Measurements from ENCODE around the gene CTNNA1. TPM values are rescaled to one million over a fixed set of nuclear protein-coding genes. Genes with fewer than 3 reads are reported as not detected.

The CTNNA1 gene
- total RNA-seq, 1 donor from 2014 or later, result 359 TPM

DNA sequence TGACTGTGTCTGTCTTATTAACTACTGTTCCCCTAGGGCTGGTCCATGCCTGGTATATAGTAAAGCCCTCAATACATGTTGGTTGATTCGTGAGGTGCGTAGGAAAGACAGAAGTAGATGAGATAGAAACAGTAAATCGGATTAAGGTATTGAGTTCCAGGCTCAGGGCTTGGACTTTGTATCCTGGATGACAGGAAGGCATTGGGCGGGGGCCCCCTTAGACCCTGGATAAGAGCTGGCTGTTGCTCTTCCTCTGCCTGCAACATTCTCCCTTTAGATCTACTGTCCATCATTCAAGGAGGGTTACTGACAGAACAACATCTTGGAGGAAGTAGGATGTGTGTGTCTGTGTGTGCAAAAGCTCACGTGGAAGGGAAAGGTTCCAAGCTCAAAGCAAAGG, 31.2 kb upstream of the CTNNA1 start:
- TF ChIP-seq EZH2 (IDR thresholded peaks at IDR 0.05; ENCODE audit: insufficient read depth, low read length), result no peak
- TF ChIP-seq, protein P1, sequence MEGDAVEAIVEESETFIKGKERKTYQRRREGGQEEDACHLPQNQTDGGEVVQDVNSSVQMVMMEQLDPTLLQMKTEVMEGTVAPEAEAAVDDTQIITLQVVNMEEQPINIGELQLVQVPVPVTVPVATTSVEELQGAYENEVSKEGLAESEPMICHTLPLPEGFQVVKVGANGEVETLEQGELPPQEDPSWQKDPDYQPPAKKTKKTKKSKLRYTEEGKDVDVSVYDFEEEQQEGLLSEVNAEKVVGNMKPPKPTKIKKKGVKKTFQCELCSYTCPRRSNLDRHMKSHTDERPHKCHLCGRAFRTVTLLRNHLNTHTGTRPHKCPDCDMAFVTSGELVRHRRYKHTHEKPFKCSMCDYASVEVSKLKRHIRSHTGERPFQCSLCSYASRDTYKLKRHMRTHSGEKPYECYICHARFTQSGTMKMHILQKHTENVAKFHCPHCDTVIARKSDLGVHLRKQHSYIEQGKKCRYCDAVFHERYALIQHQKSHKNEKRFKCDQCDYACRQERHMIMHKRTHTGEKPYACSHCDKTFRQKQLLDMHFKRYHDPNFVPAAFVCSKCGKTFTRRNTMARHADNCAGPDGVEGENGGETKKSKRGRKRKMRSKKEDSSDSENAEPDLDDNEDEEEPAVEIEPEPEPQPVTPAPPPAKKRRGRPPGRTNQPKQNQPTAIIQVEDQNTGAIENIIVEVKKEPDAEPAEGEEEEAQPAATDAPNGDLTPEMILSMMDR (IDR thresholded peaks at IDR 0.05; ENCODE audit: insufficient read depth, low read depth, low read length), result no peak
- H3K4me1 Mint-ChIP-seq (ENCODE audit: low read depth, unreplicated experiment), result peaks cover 8% of the 10 kb centered on the region
- H3K27me3 Mint-ChIP-seq (ENCODE audit: low read depth, unreplicated experiment), result peaks cover 22% of the 10 kb centered on the region
- peaks cover 4% of the 10 kb centered on the region for H3K4me1 ChIP-seq (ENCODE audit: insufficient read depth, low read length)
- no peak overlapping the region for H3K9ac ChIP-seq (ENCODE audit: low read length)
- H3K79me2 ChIP-seq (ENCODE audit: insufficient read depth, low read length), result no peaks in the 10 kb centered on the region
- H3K4me3 ChIP-seq (ENCODE audit: insufficient read depth, low read depth, low read length), result no peak overlapping the region
- no peak for DNase-seq (ENCODE audit: low read depth)
- FAIRE-seq, result no peak
- no peak overlapping the region for H3K4me2 ChIP-seq (ENCODE audit: low read length)
- no peak overlapping the region for H3K27ac Mint-ChIP-seq (ENCODE audit: unreplicated experiment)
- no peaks in the 10 kb centered on the region for H3K9me3 ChIP-seq (ENCODE audit: insufficient read depth, low read depth, low read length)
- H3K4me3 Mint-ChIP-seq (ENCODE audit: unreplicated experiment), result no peak overlapping the region
- H3K36me3 Mint-ChIP-seq (ENCODE audit: low read depth, unreplicated experiment), result no peaks in the 10 kb centered on the region
- H3K9me3 Mint-ChIP-seq (ENCODE audit: unreplicated experiment), result peaks cover 3% of the 10 kb centered on the region
- no peaks in the 10 kb centered on the region for H4K20me1 ChIP-seq (ENCODE audit: insufficient read depth, low read length)
- H3K36me3 ChIP-seq (ENCODE audit: insufficient read depth, low read length), result no peaks in the 10 kb centered on the region
- H3K27me3 ChIP-seq (ENCODE audit: insufficient read depth, low read length), result peaks cover 4% of the 10 kb centered on the region
- no peak overlapping the region for H2AFZ ChIP-seq (ENCODE audit: low read depth, low read length)
- H3K27ac ChIP-seq (ENCODE audit: low read depth, low read length), result no peak overlapping the region

DNA sequence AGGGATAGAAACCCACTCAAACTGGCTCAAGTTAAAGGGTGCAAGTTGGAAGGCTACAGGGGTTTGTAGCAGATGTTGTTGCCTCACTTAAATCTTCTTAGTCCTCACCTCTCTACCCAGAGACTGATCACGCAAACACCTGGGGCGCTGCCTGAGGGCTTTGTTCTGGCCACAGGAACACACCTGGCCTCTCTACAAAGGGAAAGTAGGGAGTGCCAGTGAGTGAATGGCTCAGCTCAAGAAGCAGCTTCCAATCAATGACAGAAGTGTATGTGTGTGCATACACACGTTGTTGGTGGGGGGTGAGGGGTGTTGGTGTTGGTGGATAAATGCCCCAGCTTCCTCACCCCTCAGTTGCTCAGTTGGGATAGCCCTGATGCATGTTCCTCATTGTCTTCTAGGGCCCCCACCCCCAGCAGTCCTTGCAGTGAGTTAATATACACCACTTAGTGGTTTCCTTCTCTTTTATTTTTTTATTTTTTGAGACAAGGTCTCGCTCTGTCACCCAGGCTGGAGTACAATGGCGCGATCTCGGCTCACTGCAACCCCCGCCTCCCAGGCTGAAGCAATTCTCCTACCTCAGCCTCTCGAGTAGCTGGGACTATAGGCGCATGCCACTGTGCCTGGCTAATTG, 30.6 kb upstream of the CTNNA1 start:
- H3K36me3 ChIP-seq (ENCODE audit: insufficient read depth, low read length), result no peaks in the 10 kb centered on the region
- Mint-ChIP-seq H3K36me3 (ENCODE audit: low read depth, unreplicated experiment) (no peaks in the 10 kb centered on the region), H3K4me3 (ENCODE audit: unreplicated experiment) (no peak overlapping the region), H3K27ac (ENCODE audit: unreplicated experiment) (no peak overlapping the region), H3K27me3 (ENCODE audit: low read depth, unreplicated experiment) (peaks cover 25% of the 10 kb centered on the region), H3K4me1 (ENCODE audit: low read depth, unreplicated experiment) (peaks cover 8% of the 10 kb centered on the region), H3K9me3 (ENCODE audit: unreplicated experiment) (peaks cover 3% of the 10 kb centered on the region)
- no peak overlapping the region for H3K4me3 ChIP-seq (ENCODE audit: insufficient read depth, low read depth, low read length)
- peaks cover 4% of the 10 kb centered on the region for H3K4me1 ChIP-seq (ENCODE audit: insufficient read depth, low read length)
- no peak overlapping the region for H3K27ac ChIP-seq (ENCODE audit: low read depth, low read length)
- no peak overlapping the region for H3K4me2 ChIP-seq (ENCODE audit: low read length)
- TF ChIP-seq, protein P1 (IDR thresholded peaks at IDR 0.05; ENCODE audit: insufficient read depth, low read depth, low read length), result no peak
- TF ChIP-seq EZH2 (IDR thresholded peaks at IDR 0.05; ENCODE audit: insufficient read depth, low read length), result no peak
- no peak overlapping the region for H2AFZ ChIP-seq (ENCODE audit: low read depth, low read length)
- DNase-seq (ENCODE audit: low read depth) (no peak), FAIRE-seq (no peak)
- H4K20me1 ChIP-seq (ENCODE audit: insufficient read depth, low read length), result no peaks in the 10 kb centered on the region
- H3K79me2 ChIP-seq (ENCODE audit: insufficient read depth, low read length), result no peaks in the 10 kb centered on the region
- no peak overlapping the region for H3K9ac ChIP-seq (ENCODE audit: low read length)
- H3K27me3 ChIP-seq (ENCODE audit: insufficient read depth, low read length), result peaks cover 4% of the 10 kb centered on the region
- no peaks in the 10 kb centered on the region for H3K9me3 ChIP-seq (ENCODE audit: insufficient read depth, low read depth, low read length)

DNA sequence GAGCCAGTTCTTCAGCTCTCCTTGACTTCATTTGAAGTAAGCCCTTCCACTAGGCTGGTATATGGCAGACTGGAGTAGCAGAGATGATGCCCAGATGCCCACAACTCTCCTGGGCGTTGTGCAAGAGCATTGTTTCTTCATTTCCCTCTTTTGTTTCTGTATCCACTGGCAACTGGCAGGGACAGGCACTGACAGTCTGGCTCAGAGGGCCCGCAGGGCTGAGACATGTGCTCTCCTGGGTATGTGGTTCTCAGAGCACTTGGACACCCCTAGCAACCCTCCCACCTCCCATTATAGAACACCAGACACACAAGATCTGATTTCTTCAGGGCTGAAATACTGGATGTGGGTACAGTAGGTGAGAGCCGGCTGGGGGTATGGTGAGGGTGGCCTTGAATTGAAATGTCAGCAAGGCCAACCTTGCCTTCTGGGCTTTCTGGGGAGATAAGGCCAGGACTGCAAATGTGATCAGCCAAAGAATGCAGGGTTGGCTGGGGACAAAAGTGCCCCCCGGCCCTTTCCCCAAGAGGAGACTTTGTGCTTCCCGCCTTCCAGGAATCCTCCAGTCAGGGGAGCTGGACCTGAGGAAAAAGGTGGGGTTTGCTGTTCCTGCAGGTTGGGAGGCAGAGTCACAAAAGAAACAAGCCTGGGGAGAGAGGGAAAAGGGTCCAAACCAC, 28.6 kb upstream of the CTNNA1 start:
- Histone ChIP-seq H2AFZ (ENCODE audit: low read depth, low read length) (peak overlapping the region; percentile 74), H3K4me2 (ENCODE audit: low read length) (no peak overlapping the region)
- no peak overlapping the region for H3K27ac Mint-ChIP-seq (ENCODE audit: unreplicated experiment)

More for the DNA sequence above, 28.6 kb upstream of the CTNNA1 start:
- Histone ChIP-seq H3K4me3 (ENCODE audit: insufficient read depth, low read depth, low read length) (no peak overlapping the region), H3K27me3 (ENCODE audit: insufficient read depth, low read length) (peaks cover 4% of the 10 kb centered on the region), H3K79me2 (ENCODE audit: insufficient read depth, low read length) (no peaks in the 10 kb centered on the region), H3K27ac (ENCODE audit: low read depth, low read length) (no peak overlapping the region), H3K9me3 (ENCODE audit: insufficient read depth, low read depth, low read length) (no peaks in the 10 kb centered on the region), H3K9ac (ENCODE audit: low read length) (no peak overlapping the region), H3K36me3 (ENCODE audit: insufficient read depth, low read length) (no peaks in the 10 kb centered on the region), H4K20me1 (ENCODE audit: insufficient read depth, low read length) (no peaks in the 10 kb centered on the region), H3K4me1 (ENCODE audit: insufficient read depth, low read length) (peaks cover 4% of the 10 kb centered on the region)
- Mint-ChIP-seq H3K36me3 (ENCODE audit: low read depth, unreplicated experiment) (no peaks in the 10 kb centered on the region), H3K9me3 (ENCODE audit: unreplicated experiment) (peaks cover 3% of the 10 kb centered on the region), H3K4me1 (ENCODE audit: low read depth, unreplicated experiment) (peaks cover 8% of the 10 kb centered on the region), H3K27me3 (ENCODE audit: low read depth, unreplicated experiment) (peaks cover 24% of the 10 kb centered on the region), H3K4me3 (ENCODE audit: unreplicated experiment) (no peak overlapping the region)
- FAIRE-seq (no peak), DNase-seq (ENCODE audit: low read depth) (no peak)
- no peak for TF ChIP-seq EZH2 (IDR thresholded peaks at IDR 0.05; ENCODE audit: insufficient read depth, low read length)
- TF ChIP-seq, protein P1 (IDR thresholded peaks at IDR 0.05; ENCODE audit: insufficient read depth, low read depth, low read length), result no peak

All from astrocyte (in vitro differentiated cells and primary cell).